Endothelial cell of umbilical vein (primary cell): Measurements from ENCODE around the gene LRG1. TPM values are rescaled to one million over a fixed set of nuclear protein-coding genes. Genes with fewer than 3 reads are reported as not detected.

Experiments
- BruUV-seq: library from RNA; stranded (reverse); fragments of 400-500 nt; replicated peaks from 2 replicates; lab custom pipeline; 2021; lab: Mats Ljungman, UMichigan
- CTCF ChIA-PET: fragments of 300-600, 350-600 bp; sonication (Branson Sonifier 250); formaldehyde crosslinking; loops from one replicate; lab custom pipeline; 2021; ENCODE audit warnings: antibody characterized with exemption, inconsistent platforms; lab: Charles Lee
- POLR2A ChIA-PET: fragments of 300-600, 350-600 bp; sonication (Branson Sonifier 250); formaldehyde crosslinking; loops from one replicate; lab custom pipeline; 2021; ENCODE audit warnings: antibody characterized with exemption, inconsistent platforms; lab: Charles Lee
- DNase-seq: peaks from one replicate; pipeline ENCODE4 v3.0.0-alpha.2; 2011; ENCODE audit warnings: low read depth, low spot score
- FAIRE-seq: peaks from 2 replicates; lab custom pipeline; 2011; peaks lifted over from hg19 to GRCh38; lab: Jason Lieb, UNC
- H2AFZ ChIP-seq: 2 replicates; pipeline ENCODE4 v1.6.0; 2012; ENCODE audit warnings: low read depth, low read length, control low read depth, inconsistent platforms
- H3K27ac ChIP-seq: 2 replicates; pipeline ENCODE4 v1.5.1; 2011; ENCODE audit warnings: low read depth, mild to moderate bottlenecking, control low read depth, low read length, moderate library complexity; ENCODE audit not compliant: insufficient read depth
- H3K27me3 ChIP-seq, 2 experiments: 2 replicates each; pipeline versions ENCODE4 v1.6.0 to v1.6.1; 2011; ENCODE audit warnings: low read length in 2 of 2, mixed read lengths in 1 of 2; ENCODE audit not compliant: control insufficient read depth in 2 of 2, insufficient read depth in 2 of 2
- H3K36me3 ChIP-seq, 2 experiments: 2 replicates in 1 of 2; 3 replicates in 1 of 2; pipeline ENCODE4 v1.5.1; 2011; ENCODE audit warnings: low read length in 2 of 2, mild to moderate bottlenecking in 1 of 2, moderate library complexity in 1 of 2; ENCODE audit not compliant: control insufficient read depth in 2 of 2, insufficient read depth in 2 of 2; ENCODE audit errors: extremely low read depth in 1 of 2
- H3K4me1 ChIP-seq: 3 replicates; pipeline ENCODE4 v1.5.1; 2011; ENCODE audit warnings: mild to moderate bottlenecking, low read length; ENCODE audit not compliant: control insufficient read depth, insufficient read depth; ENCODE audit errors: extremely low read depth
- H3K4me2 ChIP-seq: 2 replicates; pipeline ENCODE4 v1.6.1; 2011; ENCODE audit warnings: low read length, control low read depth, mixed read lengths; ENCODE audit not compliant: insufficient read depth
- H3K4me3 ChIP-seq, 3 experiments: fragments of 200-600 bp in 1 of 3; sonication (generic), shearing (Covaris generic) in 1 of 3; replicated peaks in 1 of 3; 2 replicates each; pipeline ENCODE4 v1.5.1; 2011 to 2016; ENCODE audit warnings: control low read depth in 3 of 3, low read length in 3 of 3, mild to moderate bottlenecking in 2 of 3, inconsistent platforms in 1 of 3, low read depth in 1 of 3, moderate library complexity in 1 of 3; ENCODE audit not compliant: insufficient read depth in 1 of 3
- H3K79me2 ChIP-seq: 2 replicates; pipeline ENCODE4 v1.6.0; 2012; ENCODE audit warnings: low read length, inconsistent platforms; ENCODE audit not compliant: control insufficient read depth, insufficient read depth
- H3K9ac ChIP-seq: replicated peaks from 2 replicates; pipeline ENCODE3; 2011; ENCODE audit warnings: low read length, control low read depth; ENCODE audit not compliant: insufficient read depth; ENCODE audit errors: extremely low read depth
- H3K9me1 ChIP-seq: replicated peaks from 3 replicates; pipeline ENCODE4 v1.6.0; 2011; ENCODE audit warnings: mild to moderate bottlenecking, low read length; ENCODE audit not compliant: control insufficient read depth, insufficient read depth; ENCODE audit errors: extremely low read depth
- H3K9me3 ChIP-seq: replicated peaks from 2 replicates; pipeline ENCODE4 v1.5.1; 2012; ENCODE audit warnings: low read length, inconsistent platforms; ENCODE audit not compliant: control insufficient read depth, insufficient read depth
- H4K20me1 ChIP-seq: replicated peaks from 2 replicates; pipeline ENCODE3; 2011; ENCODE audit warnings: mild to moderate bottlenecking, low read length; ENCODE audit not compliant: control insufficient read depth, insufficient read depth; ENCODE audit errors: extremely low read depth
- FOS ChIP-seq: IDR thresholded peaks from 2 replicates; pipeline ENCODE4 v1.6.1; 2011; ENCODE audit warnings: mild to moderate bottlenecking, low read length, moderate library complexity, borderline replicate concordance; ENCODE audit not compliant: insufficient read depth
- GATA2 ChIP-seq: IDR thresholded peaks from 2 replicates; pipeline ENCODE4 v1.7.0; 2011; ENCODE audit warnings: low read depth, mild to moderate bottlenecking, moderate library complexity, mixed read lengths, low read length; ENCODE audit not compliant: insufficient read length, insufficient read depth
- POLR2AphosphoS5 ChIP-seq: IDR thresholded peaks from 2 replicates; pipeline ENCODE4 v1.6.1; 2012; ENCODE audit warnings: low read depth, mild to moderate bottlenecking, control low read depth, low read length, moderate library complexity; ENCODE audit not compliant: insufficient read depth
- dilution Hi-C: fragments of 300-500 bp; cut with MboI; formaldehyde crosslinking; loops from one replicate; pipeline ENCODE4 v1.15.0; 2019; ENCODE audit warnings: low sequenced_read_pairs; ENCODE audit not compliant: extremely low pct_ligation_motif_present
- intact Hi-C: fragments of 100-400 bp; cut with micrococcal nuclease; formaldehyde crosslinking; loops from one replicate; pipeline ENCODE4 v1.10.0; 2022
- polyA plus RNA-seq, 4 experiments: library from polyadenylated mRNA; depleted of rRNA in 3 of 4; stranded (reverse) in 3 of 4; unstranded in 1 of 4; fragments of >200 nt; gene quantifications; 2 replicates each; pipeline versions ENCODE4 v1.2.1 to v1.2.3, GENCODE V29; 2011 to 2012; ENCODE audit warnings: missing spikeins in 1 of 4
- total RNA-seq: library from RNA; stranded (reverse); gene quantifications from 2 replicates; pipeline ENCODE4 v1.2.3, GENCODE V29; 2021
- TF ChIP-seq, protein P1 (sequence below): IDR thresholded peaks from 2 replicates; pipeline ENCODE4 v1.6.1; 2011; ENCODE audit not compliant: insufficient read depth, insufficient read length
- TF ChIP-seq, protein P2 (sequence below), 2 donors: IDR thresholded peaks; 1 replicate in 1 of 2; 2 replicates in 1 of 2; pipeline ENCODE4 v1.5.1; 2011; ENCODE audit warnings: low read length in 2 of 2, mild to moderate bottlenecking in 2 of 2, moderate library complexity in 2 of 2, control low read depth in 1 of 2, inconsistent platforms in 1 of 2, low read depth in 1 of 2; ENCODE audit not compliant: insufficient read depth in 1 of 2; ENCODE audit errors: extremely low read depth in 1 of 2

Gene LRG1
- total and polyA plus RNA-seq, 2 donors (not counting 3 experiments of a cell fraction or from before 2014, with no cell fraction given) = 0.21 to 0.31 TPM

DNA sequence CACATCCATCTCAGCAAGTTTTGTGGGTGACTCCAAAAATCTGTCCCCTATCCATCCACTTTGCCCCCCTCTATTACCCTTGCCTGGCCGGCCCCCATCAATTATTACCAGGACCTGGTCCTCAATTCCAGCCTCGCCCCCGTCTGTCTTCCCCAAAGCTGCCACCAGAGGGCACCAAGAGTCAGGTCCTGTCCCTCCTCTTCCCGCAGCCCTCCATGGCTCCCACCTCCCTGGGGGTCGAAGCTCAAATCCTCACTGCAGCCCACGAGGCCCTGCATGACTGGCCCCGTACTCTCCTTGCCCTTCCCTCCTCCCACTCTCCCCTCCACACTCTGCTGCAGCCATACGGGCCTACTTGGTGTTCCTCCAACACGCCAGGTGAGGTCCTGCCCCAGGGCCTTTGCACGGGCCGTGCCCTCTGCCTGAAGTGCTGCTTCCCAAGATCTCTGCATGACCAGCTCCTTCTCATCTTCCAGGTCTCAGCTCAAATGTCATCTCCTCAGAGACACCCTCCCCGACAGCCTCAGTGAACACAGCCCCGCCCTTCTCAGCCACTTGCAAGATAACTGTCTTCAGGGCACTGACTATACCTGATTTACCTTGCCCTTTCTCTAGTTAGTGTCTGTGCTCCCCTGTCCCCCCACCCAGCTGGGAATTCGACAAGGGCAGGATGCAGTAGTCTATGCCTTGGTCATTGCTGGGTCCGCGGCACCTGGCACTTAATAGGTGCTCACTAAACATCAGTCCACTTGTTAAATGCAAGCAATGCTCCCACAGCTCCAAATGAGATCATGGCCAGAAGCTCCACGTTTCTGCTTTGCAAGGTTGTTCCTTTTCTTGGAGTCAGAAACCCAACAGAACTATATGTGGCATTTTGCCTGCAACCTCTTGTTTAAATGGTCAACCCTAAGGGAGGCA is 36.4 kb upstream of the LRG1 start:
- dilution Hi-C loops = no loop called here
- Histone ChIP-seq H3K79me2 (no peaks in the 10 kb centered on the region), H3K9me3 (no peaks in the 10 kb centered on the region), H3K27me3 (no peaks in the 10 kb centered on the region), H4K20me1 (no peaks in the 10 kb centered on the region), H3K4me3 (no peak overlapping the region), H3K27ac (peak overlapping the region; percentile 99), H2AFZ (no peak overlapping the region), H3K4me1 (peaks cover 24% of the 10 kb centered on the region), H3K36me3 (peaks cover 0 to 11% of the 10 kb centered on the region in 2 experiments), H3K9me1 (no peaks in the 10 kb centered on the region), H3K9ac (peak overlapping the region; percentile 82), H3K4me2 (peak overlapping the region; percentile 53)
- CTCF ChIA-PET = interaction anchor here (0.6 to 5.7 kb wide), 24 partner anchors 8 to 309 kb away, joined by 3 to 75 read pairs (median 4); partner anchors contain the start of genes SEMA6B and TNFAIP8L1
- intact Hi-C loops = loop anchor here (5.0 kb wide), 1 partner anchor 146 kb away; the partner anchor contains the start of gene DPP9
- DNase-seq (peak; percentile 72), FAIRE-seq (peak; percentile 67)
- POLR2A ChIA-PET = interaction anchor here (1.0 kb wide), 1 partner anchor 58 kb away, joined by 5 read pairs; no protein-coding TSS in a partner anchor
- no TSS peak for BruUV-seq
- TF ChIP-seq, protein P1, sequence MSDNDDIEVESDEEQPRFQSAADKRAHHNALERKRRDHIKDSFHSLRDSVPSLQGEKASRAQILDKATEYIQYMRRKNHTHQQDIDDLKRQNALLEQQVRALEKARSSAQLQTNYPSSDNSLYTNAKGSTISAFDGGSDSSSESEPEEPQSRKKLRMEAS = no peak
- TF ChIP-seq FOS (no peak), GATA2 (no peak), POLR2AphosphoS5 (no peak)
- TF ChIP-seq, protein P2, sequence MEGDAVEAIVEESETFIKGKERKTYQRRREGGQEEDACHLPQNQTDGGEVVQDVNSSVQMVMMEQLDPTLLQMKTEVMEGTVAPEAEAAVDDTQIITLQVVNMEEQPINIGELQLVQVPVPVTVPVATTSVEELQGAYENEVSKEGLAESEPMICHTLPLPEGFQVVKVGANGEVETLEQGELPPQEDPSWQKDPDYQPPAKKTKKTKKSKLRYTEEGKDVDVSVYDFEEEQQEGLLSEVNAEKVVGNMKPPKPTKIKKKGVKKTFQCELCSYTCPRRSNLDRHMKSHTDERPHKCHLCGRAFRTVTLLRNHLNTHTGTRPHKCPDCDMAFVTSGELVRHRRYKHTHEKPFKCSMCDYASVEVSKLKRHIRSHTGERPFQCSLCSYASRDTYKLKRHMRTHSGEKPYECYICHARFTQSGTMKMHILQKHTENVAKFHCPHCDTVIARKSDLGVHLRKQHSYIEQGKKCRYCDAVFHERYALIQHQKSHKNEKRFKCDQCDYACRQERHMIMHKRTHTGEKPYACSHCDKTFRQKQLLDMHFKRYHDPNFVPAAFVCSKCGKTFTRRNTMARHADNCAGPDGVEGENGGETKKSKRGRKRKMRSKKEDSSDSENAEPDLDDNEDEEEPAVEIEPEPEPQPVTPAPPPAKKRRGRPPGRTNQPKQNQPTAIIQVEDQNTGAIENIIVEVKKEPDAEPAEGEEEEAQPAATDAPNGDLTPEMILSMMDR (IDR thresholded peaks at IDR 0.05; ENCODE audit: extremely low read depth in 1 of 2, insufficient read depth in 1 of 2, low read depth in 1 of 2, low read length in 2 of 2) = peak; percentile 82
